Tibial nerve (tissue), 4 donors: ENCODE data around the gene LTBP2.

Experiments used
- EP300 ChIP-seq, 2 donors: sonication (generic); formaldehyde crosslinking; IDR thresholded peaks; one replicate each; pipeline ENCODE4 v1.6.1; 2017; ENCODE audit warnings: antibody characterized with exemption in 2 of 2, mild to moderate bottlenecking in 1 of 2
- POLR2A ChIP-seq, 2 donors: fragments of 450-650 bp; IDR thresholded peaks; one replicate each; pipeline ENCODE4 v1.6.1; 2017; ENCODE audit warnings: antibody characterized with exemption in 2 of 2, mild to moderate bottlenecking in 2 of 2, moderate library complexity in 2 of 2
- TF ChIP-seq, protein P1 (sequence below), 5 experiments: fragments of 200-600 bp in 3 of 5; fragments of 450-650 bp in 2 of 5; sonication (generic) in 3 of 5; IDR thresholded peaks; one replicate each; pipeline ENCODE4 v1.5.1; 2016 to 2019; ENCODE audit warnings: antibody characterized with exemption in 5 of 5, mild to moderate bottlenecking in 3 of 5, moderate library complexity in 2 of 5

DNA sequence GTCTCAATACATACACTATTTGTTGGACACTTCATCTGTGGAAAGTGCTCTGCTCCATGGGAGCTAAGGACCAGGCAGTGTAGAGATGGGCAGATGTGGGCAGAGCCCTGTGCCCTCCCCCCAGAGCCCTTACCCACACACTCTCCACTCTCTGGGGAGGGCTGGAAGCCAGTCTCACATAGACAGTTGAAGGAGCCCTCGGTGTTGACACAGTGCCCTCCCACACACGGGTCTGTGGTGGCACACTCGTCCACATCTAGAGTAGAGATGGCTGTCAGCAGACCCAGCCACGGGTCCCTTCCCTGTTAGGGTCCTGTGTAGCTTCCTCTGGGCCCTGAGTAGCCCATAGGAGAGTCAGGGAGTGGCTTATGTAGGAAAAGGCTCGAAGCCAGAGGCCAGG, 104.2 kb downstream of the LTBP2 start:
- TF ChIP-seq, protein P1, sequence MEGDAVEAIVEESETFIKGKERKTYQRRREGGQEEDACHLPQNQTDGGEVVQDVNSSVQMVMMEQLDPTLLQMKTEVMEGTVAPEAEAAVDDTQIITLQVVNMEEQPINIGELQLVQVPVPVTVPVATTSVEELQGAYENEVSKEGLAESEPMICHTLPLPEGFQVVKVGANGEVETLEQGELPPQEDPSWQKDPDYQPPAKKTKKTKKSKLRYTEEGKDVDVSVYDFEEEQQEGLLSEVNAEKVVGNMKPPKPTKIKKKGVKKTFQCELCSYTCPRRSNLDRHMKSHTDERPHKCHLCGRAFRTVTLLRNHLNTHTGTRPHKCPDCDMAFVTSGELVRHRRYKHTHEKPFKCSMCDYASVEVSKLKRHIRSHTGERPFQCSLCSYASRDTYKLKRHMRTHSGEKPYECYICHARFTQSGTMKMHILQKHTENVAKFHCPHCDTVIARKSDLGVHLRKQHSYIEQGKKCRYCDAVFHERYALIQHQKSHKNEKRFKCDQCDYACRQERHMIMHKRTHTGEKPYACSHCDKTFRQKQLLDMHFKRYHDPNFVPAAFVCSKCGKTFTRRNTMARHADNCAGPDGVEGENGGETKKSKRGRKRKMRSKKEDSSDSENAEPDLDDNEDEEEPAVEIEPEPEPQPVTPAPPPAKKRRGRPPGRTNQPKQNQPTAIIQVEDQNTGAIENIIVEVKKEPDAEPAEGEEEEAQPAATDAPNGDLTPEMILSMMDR (IDR thresholded peaks at IDR 0.05), result no peak
- TF ChIP-seq EP300 (IDR thresholded peaks at IDR 0.05), result no peak
- no peak for TF ChIP-seq POLR2A (IDR thresholded peaks at IDR 0.05)
